GM21723 (cell line): ENCODE measurements around the gene RPS18.
A peak's percentile ranks its signal among the peaks of the same experiment; 100 is the strongest.

Source experiments
- ATAC-seq: cut with Tn5 transposase; IDR thresholded peaks from one replicate; pipeline ENCODE4 v1.9.1; 2021; ENCODE audit warnings: mild to moderate bottlenecking, moderate library complexity; ENCODE audit not compliant: unreplicated experiment

The RPS18 gene

DNA sequence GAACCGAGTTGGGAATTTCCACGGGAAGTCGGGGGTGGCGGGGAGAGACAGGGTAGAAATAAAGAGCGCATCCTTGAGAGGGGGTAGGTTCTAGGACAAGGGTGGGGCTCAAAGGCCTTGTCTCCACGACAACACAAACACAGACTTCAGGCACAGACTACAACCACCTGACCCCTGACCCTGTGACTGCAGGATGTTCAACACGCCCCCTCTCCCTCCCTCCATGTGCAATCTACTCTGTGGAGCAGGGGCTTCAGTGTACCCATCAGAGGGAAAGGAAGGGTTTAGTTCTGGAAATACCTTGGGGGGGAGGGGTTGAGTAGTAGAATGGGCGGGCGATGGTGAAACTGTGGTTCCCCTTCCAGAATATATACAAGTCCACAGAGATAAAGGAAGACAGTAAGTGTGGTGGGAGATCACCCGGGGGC lies 42.7 kb downstream of the RPS18 start:
- no peak for ATAC-seq

DNA sequence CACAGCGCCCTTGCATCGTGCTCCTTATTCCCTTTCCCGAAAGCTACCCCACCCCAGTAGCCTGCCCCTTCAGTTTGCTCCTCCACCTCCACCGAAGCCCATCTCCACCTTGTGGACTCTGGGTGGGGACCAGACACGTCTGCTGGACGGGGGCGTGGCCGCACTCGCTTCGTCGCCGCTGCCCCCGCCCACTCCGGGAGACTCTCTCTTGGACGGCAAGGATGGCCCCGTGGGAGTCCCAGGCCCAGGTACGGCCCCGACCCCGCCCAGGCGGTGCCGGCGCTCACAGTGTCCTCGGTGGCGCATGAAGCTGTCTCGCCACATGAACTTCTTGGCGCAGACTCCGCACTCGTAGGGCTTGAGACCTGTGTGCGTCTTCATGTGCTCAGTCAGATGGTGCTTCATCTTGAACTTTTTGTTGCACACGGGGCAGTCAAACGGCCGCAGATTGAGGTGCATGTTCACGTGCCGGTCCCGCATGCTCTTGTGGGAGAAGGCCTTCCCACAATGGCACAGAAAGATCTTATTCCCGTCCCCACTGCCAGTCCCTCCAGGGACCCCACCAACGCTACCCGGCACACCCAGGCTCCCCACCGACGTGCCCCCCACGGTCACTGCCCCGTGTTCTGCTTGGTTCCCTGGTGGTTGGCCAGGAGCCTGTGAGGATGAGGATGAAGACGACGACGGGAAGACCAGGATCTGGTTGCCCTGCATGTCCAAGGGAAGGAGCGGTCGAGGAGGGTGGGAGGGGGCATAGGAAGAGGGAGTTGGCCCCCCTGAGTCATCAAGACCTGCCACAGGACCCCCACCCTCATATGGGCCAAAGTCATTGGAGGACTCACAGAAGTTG lies 43.3 kb downstream of the RPS18 start:
- ATAC-seq, result no peak

DNA sequence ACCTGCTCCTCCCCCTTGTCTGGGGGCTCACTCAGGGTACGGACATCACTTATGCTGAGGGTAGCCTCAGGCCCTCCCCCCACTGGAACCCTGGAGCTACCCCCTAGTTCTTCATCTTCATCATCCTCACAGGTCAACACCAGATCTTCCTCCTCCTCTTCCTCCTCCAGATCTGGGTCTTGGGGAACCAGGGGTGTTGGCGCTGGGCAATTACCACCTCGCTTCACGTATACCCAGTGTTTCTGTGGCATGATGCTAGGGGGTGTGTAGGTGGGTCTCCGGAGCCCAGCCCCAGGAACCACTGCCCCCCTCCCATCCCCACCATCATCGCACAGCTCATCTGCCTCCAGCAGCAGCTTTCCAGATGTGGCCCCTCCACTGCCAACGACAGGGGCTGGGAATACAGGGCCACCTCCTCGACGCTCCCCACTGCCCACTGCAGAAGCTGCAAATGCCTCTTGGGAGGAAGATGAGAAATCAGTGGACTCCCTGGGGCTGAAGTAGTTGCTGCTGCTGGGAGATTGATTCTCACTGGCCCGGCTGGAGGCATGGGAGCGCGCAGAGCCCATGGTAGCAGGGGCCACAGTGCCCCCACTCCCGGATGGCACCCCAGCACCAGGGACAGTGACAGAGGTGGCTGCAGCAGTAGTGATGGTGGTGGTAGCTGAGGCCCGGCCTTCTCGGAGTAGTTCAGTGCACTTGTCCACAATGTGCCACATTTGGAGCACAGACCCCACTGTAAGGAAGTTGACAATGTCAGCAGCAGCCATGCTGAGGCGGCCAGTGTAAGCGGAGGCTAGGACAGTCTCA lies 44.1 kb downstream of the RPS18 start:
- no peak for ATAC-seq

DNA sequence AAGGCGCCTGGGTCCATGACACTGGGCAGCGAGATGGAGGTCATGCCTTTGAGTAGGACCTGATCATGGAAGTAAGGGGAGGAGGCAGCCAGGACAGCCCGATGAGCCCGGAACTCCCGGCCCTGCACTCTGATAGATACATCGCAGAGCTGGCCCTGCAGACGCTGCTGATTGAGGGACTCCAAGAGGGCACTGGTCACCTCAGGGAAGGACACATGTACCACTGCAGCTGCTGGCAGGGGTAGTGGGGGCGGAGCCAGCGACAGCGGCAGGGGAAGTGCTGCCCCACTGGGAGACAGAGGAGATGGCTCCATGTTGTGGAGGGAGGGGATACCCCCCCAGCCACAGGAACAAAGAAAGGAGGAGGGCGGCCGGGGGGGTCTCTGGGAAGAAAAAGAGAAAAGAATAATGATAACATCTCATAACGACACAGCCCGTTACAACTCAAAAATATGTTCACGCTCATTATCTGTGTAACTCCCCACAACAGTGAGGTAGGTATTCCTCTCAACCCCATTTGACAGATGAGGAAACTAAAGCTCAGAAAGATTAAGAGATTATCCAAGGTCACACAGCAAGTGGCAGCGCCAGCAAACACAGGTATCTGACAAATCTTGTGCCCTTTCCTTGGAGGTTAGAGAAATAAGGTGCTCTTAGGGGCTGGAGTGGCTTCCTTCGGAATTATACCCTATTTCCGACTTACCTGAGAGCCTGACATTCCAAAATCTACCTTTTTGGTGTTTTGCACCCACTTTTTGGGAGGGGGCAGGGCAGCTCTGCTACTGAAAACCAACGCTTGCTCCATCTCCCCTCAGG lies 44.9 kb downstream of the RPS18 start:
- ATAC-seq, result no peak

DNA sequence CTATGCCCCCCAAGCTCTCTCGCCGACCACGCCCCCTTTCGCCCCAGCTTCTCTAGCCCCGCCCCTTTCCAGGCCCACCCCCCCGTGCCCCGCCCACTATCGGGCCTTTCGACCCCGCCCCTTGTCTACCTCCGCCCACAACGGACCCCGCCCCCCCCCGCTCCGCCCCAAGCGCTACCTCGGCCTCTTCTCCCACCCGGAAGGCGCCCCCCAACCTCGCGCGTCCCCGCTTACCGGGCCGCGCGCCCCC lies 45.5 kb downstream of the RPS18 start:
- no peak for ATAC-seq

DNA sequence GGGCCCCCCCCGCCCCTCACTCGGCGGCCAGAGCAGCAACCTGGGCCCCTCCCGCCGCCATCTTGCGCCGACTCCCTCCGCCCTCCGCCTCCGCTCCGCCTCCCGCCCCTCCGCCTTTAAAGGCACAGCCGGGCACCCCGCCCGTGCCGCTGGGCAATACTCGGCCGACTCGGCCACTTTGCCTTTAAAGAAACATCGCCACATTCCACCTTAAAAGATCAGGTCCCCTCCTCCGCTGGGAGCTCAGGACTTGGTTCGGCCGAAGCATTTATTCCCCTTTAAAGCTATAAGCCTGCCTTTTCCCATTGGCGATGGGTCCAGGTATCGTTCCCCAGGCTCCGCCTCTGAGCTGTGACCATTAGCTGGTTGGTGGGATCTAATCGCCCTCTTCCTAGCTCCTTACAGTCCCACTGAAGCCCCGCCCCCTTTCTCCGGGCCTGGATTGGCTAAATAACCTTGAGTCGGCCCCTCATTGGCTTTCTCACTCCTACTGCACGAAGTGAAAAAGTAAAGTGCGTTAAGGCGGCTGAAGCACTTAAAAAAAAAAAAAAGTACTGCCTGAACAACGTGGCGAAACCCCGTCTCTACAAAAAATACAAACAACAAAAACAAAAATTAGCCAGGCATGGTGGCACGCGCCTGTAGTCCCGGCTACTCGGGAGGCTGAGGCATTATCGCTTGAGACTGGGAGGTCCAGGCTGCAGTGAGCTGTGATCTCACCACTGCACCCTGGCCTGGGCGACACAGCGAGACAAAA lies 46.0 kb downstream of the RPS18 start, which contains the start of gene ZBTB22:
ZBTB22 (minus strand) TSS at position 76 of the 757 bp plus-strand sequence. CDS start 828 bp downstream, outside the sequence.
- ATAC-seq, result peak; percentile 39

DNA sequence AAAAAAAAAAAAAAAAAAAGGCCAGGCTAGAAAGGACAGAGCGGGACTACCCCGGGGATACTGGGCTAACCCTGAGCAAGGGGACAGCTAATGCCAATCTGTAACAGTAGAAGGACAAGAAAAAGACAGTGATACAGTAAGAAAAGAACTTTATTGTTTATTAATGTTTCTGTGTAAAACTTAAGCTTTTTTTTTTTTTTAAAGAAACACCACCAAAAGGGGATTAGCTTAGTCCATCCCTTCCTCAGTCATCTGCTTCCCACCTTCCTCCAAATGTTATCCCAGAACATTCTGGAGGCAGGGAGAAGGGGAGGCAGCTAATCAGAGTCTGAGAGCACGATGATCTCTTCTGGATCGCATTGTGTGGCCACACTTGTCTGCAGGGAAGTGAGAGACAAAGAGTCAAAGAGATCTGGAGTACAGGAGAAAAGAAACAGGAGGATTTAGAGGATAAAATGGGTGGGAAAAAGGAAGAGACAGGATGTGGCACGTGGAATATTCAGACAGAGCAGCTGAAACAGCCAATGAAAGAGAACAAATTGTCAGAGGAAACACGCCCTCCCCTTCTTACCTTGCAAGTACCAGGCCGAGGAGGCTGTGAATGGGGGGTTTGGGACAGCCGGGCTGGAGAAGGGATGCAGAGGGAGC lies 46.7 kb downstream of the RPS18 start:
- no peak for ATAC-seq

DNA sequence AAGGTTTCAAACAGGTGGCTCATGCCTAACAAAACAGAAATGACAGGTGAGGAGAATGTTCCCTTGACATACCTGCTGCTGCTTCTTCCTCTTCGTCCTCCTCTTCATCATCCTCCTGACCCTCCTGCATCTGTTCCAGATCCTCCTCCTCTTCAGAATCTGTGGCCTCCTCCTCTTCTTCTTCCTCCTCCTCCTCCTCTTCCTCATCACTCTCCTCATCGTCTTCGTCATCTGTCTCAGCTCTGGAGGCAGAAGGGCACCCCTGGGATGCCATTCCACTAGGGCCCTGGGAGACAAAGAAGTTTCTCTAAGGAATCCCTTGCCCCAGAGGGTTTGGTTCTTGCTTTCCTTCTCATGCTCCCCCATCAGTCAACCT lies 48.1 kb downstream of the RPS18 start:
- ATAC-seq, result no peak

DNA sequence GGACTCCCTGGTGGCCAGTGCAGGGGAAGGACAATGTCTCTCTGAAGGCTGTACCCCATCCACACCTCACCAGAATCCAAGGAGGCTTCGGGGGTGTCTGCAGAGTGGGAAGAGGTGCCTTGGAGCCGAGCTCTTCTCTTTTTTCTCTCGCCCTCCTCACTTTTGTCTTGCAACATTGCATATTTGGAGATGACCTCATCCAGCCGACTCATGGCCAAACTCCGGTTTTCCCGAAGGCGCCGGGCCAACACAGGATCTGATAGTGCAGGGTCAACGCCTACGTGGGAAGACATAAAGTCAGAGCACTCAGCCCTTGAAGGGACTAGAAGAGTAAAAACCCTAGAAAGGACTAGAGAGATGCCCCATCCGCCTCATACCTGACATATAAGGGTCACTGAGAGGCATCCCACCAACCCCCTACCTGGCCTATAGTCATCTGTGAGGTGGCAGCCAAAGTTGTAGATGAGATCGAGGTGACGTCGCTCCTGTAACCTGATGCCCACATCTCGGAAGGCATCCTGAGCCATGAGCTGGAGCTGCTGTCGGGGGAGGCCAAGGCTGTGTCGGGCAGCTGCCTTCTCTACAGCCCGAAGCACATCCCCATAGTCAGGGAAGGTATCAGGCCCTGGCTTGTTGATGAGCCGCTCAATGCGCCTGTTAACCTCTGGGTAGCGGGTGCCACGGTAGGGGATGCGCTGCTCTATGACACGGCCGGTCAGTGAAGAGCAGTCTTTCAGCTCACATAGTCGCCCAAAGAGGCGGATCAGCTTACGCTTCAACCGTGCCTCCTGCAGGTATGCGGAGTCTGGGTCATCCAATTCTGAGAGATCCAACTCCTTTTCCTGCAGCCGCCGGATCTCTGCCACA lies 48.7 kb downstream of the RPS18 start:
- no peak for ATAC-seq

DNA sequence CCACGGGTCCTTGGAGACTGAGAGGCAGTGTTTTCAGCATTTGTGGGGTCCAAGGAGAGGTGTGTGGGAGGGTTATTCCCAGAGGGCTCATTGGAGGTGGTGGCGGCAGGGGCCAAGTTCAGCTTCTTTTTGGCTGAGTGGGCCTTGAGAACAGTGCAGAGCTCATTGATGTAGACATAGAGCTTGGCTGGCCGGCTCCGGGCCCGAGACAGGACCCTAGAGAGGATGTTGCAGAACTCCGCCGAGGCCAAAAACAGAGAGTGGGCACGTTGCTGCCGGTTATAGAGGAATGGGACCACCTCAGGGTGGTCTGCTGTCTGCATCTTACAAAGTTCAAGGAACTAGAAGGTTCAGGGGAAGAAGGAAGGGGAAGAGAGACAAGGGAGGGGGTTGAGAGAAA lies 49.4 kb downstream of the RPS18 start:
- ATAC-seq, result no peak

DNA sequence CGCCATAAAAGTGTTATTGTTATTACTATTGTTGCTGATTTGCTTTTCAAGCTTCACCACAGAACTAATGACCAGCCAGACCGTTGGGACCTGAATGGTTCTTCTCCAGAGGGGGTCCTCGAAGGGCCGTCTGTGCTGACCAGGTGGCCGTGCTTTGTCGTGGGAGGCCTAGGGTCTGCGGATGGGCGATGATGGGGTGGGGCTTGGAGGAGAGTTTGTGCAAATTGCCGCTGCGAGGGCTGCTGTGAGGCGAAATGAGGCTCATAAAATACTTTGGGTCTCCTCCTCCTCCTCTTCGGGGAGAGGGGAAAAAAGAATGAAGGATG lies 51.7 kb downstream of the RPS18 start:
- ATAC-seq, result no peak

DNA sequence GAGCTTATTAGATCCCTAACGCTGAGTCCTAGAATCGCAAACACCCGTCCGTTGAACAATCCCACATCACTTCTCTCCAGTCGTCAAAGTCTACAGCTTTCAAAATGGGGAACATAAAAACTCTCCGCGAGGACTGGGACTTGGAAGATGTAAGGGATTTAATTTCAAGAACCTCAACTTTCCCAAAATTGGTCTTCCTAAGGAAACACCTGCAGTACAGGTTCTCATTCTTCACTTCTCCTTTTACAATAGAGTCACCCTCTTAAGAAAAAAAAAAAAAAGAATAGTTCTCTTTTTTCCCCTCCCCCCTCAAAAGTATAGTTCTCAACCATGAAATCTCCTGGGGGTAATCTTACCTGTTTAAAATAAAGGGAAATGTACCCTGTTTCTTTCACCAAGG lies 52.2 kb downstream of the RPS18 start:
- ATAC-seq, result no peak
